ENCODE measurements around the gene CDC42EP5.

DNA sequence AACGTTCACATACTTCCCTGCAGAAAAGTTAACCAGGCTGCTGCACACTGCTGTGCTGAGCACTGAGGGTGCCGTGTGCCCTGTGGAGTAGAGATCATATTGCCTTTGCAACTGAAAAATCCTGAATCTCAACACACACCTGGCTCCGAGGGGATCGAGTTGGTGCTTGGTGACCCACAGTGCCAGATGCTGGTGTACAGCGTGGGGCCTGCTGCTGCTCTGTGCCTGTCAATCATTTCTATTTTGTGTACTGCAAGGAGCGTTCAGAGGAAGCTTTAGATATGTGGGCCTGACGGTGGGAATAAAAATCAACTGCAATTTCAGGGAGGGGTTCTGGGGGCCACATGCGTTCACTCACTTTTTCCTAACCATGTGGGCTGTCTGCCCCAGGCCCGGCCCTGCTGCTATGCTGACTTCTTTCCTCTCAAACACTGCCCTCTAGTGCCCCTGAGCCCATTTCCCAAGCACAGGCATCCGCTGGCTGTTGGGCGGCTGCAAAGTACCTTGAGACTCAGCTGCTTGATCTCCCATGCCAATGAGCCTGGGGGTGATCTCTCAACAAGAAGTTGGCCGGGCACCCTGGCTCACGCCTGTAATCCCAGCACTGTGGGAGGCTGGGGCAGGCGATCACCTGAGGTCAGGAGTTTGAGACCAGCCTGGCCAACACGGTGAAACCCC lies 33.8 kb downstream of the CDC42EP5 start:
- TF ChIP-seq CTCF (IDR thresholded peaks at IDR 0.05; ENCODE audit: insufficient read depth, low read length) = peak; percentile 56
- no peak for TF ChIP-seq GABPA (IDR thresholded peaks at IDR 0.05; ENCODE audit: low read depth)
- TF ChIP-seq POLR2AphosphoS5 (IDR thresholded peaks at IDR 0.05; ENCODE audit: low read depth) = no peak

Data from HL-60 (cell line).